Erythroblast (primary cell): ENCODE measurements around the gene DEFB108B.
"Not testable (repeated sequence)": the region's sequence is repeated elsewhere in the genome, so short reads cannot be mapped to it uniquely, and the experiment has no call there.

ENCODE experiments used
- DNase-seq, 2 experiments: peaks; one replicate each; lab custom pipeline; 2025; lab: John Stamatoyannopoulos, UW
- GATA1 ChIP-seq: IDR thresholded peaks from 2 replicates; pipeline ENCODE4 v1.6.1; 2011; ENCODE audit warnings: low read depth, mild to moderate bottlenecking, control low read depth, low read length, moderate library complexity
- POLR2A ChIP-seq: IDR thresholded peaks from 2 replicates; pipeline ENCODE4 v1.6.1; 2011; ENCODE audit warnings: mild to moderate bottlenecking, low read length

The DEFB108B gene, protein sequence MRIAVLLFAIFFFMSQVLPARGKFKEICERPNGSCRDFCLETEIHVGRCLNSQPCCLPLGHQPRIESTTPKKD

DNA sequence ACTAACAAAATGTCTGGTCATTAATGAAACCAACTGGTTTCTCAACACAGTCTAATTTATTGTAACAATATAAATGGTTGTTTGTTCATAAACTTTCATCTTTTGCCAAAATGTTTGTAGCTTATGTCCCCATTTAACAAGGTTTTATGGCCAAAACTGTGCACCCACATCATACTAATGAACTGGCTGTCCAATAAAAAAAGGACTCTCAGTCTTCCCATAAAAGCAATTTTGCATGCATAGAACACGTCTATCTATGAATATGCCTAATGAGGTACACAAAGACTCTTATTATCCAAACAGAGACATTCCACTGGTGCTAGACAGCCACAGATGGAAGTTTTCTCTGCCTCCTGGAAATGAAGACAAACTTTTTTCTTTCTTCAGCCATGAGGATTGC is at the start of gene DEFB108B:
Gene DEFB108B (plus strand): TSS at position 390 of the 400 bp plus-strand sequence. CDS start 0 bp downstream, at position 390.
- DNase-seq: not testable (repeated sequence)

DNA sequence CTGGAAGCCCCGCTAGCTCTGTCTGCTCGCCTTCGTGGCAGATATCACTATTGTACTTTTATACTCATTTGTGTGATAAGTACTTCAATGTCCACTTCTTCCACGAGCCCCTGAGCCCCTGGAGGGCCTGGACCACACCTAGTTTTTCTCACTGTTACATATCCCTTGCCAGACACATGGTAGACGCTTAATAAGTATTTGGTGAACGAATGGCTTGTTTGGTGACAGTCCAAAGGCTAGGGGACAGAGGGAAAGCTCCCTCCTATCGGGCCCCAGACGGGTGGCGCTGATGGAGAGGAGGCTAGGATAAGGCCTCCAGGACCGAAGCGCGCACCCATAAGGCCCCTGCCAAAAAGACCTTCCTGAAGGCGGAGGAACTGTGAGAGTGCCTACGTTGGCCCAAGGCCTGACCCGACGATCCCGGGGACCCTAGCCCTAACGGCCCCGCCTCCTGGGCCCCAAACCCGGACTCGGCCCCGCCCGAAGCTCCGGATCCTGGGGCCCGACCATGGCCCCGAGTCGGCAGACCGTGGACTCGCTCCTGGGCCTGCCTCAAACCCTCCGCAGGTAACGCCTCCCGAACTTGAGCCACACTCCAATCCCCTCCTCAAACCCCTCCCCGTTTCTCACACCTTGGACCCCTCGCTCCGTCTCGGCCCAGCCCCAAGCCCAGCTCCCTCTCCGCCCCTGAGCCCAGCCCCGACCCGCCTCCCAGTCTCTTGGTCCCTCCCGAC is 46.7 kb upstream of the DEFB108B start:
- DNase-seq: not testable (repeated sequence)
- TF ChIP-seq POLR2A: peak; percentile 42

DNA sequence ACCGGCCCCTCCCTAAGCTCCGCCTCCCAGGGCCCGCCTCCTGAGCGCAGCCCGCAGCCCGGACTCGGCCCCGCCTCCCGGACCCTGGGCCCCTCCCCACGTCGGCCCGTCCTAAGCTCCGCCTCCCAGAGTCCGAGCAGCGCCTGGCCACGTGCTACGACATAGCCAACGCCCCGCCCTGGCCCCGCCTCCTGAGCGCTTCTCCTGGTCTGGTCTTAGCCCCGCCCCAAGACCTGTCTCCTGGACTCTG is 46.2 kb upstream of the DEFB108B start:
- DNase-seq: peak; percentile 98 to 99

DNA sequence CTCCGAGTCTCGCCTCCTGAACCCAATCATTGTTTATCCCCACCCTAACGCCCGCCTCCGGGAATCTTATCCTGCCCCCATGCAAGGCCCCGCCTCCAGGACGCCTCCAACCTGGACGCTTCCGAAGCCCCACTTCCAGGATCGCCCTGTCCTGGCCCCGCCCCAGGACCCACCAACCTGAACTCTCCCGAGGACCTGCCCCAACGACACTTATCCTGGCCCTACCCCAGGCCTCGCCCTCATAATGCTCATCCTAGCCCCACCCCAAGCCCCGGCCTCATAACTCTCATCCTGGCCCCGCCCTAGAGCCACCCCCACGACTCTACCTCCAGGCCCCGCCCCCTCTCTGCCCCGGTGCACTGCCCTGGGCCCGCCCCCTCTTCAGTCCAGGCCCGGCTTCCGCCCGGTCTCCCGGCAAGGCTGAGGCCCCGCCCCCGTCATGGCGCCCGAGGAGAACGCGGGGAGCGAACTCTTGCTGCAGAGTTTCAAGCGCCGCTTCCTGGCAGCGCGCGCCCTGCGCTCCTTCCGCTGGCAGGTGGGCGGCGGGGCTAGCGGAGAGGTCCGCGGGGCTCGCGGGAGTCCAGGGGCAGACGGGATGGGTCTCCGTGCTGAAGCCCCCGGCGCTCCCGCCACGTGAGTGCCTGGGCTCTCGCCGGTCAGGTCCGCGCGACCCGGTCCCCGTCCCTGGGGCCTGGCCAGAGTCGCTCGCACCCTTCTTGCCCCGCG is 45.7 kb upstream of the DEFB108B start:
- TF ChIP-seq POLR2A (no peak), GATA1 (no peak)
- peak; percentile 97 to 98 for DNase-seq

DNA sequence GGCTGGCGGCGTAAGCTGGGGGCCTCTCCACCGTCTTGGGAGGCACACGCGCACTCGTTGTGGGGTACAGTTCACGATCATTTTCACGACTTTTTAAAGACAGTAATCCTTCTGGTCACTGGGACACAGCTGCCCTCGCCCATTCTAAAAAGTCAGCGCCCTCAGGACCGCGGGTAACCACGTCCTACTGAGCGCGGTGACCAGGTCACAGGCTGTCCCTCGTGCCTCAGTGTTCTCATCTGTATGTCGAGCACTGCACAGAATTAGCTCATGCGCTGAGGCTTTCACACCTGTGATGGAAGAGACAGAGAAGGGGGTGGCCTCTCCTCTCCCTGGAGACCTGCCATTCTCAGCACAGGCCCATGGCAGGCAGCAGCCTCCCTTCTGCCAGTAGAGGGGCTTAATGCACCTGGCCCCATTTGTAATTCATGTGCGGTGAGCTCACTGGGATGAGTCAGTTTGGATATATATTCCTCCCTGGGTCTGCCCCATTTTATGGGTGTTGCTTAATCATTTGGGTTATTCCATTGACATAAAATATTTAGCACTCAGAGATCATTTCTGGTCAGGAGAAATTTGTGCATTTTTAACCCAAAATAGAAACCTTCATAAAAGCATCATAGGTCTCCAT is 45.1 kb upstream of the DEFB108B start:
- peak in 1 of 2 experiments; percentile 60 for DNase-seq

DNA sequence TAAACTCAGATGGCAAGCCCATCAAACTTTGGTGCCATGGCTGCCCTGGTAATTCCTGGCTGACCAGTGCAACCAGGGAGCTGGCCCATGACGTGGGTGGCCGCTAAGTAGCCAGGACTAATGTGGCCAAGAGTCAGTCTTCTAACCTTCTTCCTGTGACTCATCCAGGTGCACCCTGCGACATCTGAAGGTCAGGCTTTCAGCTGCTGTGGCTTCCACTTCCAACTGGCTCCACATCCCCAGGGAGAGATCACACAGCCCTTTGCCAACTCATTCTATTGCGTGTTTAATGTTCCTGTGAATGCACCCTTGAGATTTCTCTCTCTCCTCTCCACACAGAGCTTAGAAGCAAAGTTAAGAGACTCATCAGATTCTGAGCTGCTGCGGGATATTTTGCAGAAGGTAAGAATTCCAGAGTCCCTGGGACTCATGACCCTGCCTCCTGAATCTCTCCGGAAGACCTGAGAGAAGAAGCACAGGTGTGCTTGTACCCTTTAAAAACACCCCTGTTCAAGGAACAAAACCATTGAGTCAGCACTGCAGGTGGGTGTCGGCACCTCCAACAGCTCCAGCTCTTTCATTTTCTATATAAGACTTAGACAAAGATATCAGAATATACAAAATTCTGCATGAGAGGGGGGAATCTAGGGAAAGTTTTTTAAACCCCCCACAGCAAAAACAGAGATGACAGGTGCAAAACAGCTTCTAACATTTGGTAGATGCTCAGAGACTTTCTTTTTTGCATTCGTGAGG is 43.4 kb upstream of the DEFB108B start:
- DNase-seq: not testable (repeated sequence)

DNA sequence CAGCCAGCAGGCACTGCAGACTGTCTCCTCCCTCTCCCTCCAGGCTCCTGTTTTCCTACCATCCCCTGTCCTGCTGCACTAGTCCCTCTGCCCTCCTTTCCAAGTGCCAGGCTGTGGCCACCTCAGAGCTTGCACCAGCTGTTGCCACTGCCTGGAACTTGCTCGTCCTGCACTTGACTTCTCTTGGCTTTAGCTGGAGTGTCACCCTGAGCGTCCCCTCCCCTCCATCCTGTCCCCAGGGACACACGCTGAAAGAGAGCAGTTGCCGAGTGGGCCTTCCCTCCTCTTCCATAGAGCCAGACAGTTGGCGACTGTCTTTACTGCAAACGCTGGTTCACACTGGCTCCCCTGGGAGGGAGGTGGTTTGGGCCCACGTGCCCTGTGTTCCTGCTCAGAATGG is 41.9 kb upstream of the DEFB108B start:
- DNase-seq: not testable (repeated sequence)

DNA sequence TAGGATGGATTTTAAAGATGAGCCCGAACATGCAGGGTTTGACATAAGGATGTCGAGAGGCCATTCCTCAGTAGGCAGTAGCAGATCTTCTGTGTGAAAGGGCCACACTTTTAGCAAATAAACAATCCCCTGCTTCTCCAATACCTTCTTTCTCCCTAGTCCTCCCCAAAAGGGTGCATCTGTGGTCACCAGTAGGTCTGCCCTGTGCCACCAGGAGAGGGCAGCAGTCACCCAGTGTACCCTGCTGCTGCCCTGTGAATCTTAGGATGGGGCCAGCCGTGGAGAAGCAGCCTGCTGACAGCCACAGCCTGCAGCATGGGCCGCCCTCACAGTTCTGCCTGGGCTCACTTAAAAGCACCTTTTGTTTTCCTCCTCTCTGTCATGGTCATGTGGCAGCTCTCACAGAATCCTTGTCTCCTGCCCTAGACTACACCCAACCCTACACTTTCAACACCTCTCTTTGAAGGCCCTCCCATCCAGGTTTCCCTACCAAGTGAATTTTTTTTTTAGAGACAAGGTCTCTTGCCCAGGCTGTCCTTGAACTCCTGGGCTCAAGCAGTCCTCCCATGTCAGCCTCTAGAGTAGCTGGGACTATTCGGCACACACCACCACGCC is 40.3 kb upstream of the DEFB108B start:
- DNase-seq: peak; percentile 34 to 54

DNA sequence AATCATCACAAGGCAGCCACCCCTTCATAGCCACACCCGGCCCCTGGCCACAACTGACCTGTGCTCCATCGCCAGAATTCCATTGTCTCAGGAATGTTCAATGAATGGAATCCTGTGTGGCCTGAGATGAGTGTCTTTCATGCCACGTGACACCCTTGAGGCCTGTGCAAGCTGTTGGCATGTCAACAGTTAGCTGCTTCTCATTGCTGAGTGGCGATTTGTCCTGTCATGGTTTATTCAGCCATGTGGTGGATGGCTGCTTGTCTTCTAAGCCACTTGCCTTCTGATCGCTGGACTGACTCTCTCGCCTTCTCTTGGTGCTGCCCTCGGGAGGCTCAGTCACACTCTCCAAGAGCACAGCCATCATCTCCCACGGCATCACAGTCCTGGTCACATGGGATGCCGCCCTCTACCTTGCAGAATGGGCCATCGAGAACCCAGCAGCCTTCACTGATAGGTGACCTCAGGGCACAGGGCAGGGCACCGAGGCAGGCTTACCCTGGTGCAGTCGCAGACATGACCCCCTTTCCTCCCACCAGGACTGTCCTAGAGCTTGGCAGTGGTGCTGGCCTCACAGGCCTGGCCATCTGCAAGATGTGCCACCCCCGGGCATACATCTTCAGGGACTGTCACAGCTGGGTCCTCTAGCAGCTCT is 38.5 kb upstream of the DEFB108B start:
- not testable (repeated sequence) for DNase-seq

DNA sequence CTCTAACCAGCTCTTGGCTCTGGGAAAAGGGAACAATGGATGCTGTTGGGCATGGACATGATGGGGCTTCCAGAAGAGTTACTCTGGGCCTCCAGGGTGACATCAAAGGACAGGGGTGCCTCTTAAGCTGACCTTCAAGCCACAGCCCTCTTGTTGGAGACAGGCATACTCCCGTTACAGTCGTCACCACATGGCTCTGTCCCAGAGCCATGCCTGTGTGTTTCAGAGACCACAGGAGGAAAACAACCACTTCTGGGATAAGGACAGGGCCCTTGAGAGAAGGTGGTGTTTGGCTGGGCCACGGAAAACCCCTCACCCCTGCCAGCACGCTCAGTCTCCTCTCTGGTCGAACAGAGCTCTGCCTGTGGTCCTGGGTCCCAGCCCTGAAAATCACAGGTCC is 37.8 kb upstream of the DEFB108B start:
- DNase-seq: not testable (repeated sequence)

DNA sequence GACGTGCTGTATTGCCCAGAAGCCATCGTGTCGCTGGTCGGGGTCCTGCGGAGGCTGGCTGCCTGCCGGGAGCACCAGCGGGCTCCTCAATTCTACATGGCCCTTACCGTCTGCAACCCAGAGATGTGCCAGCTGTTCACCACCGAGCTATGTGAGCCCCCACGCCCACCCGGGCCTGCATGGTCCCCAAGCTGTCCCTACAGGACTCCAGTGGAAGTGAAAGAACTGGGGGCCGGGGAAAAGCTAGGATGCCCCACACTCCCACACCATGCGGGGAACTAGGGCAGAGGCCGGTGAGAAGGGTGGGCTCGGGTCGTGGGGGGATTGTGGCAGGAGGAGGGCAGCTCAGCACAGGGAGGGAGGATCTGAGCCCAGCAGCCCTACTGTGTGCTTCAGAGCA is 37.0 kb upstream of the DEFB108B start:
- DNase-seq: not testable (repeated sequence)

DNA sequence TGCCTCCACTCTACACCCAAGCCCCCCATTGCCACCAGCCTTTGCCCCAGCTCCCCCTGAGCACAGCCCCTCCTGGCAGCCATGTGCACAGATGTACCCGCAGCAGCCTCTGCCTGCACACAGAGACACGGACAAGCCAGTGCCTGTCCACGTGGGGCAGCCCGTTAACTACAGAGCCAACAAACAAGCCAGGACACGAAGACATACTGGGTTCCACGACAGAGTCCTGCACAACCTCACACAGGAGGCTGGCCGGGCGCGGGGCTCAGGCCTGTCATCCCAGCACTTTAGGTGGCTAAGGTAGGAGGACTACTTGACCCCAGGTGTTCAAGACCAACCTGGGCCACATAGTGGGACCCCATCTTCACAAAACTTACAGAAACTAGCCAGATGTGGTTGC is 36.2 kb upstream of the DEFB108B start:
- DNase-seq: not testable (repeated sequence)

DNA sequence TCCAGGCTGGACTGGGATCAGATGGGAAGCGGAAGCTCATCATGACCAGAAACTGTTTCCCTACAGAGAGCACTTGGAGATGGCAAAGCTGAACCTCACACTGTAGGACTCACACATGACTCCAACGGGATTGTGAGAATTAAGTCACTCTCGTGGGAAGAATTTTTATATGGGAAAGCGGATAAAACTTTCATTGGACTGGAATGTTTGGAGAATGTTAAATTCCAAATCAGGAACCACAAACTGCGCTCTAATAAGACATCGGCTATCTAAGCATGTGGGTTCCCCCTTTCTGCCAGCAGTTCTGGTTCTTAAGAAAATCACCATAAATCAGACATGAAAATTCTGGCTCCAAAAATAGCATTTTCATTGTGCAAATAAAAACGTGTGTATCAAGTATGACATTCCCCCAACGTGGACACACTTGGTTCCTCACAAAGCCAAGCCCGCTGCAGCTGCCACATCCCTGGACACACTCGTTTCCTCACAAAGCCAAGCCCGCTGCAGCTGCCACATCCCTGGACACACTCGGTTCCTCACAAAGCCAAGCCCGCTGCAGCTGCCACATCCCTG is 33.4 kb upstream of the DEFB108B start:
- not testable (repeated sequence) for DNase-seq

DNA sequence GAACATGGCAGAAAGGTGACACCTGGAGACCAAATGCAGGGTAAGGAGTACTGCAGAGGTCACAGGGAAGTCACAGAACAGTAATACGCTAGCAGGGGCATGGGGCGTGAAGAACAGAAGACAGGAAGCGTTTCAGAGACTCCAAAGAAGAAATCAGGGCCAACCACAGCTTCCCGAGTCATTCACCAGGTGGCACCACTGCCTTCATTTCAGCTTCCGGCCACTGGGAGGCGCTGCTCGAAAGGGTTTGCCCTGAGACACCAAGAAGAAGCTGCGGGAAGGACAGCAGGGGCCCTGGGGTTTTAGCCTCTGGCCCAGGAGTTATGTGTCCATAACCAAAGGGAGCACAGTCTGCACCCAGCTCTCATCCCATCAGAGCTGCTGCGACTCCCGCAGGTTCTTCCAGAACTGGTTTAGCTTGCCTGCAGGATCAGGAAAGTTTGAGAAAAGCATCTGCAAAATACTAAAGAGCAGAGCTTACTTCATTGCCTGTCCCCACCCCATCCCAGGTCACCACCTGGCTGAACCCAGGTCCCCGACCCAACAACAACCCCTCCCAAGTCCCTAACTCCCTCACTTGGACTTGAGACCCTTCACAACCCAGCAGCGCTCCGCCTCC is 32.6 kb upstream of the DEFB108B start:
- DNase-seq: peak; percentile 73 to 88

DNA sequence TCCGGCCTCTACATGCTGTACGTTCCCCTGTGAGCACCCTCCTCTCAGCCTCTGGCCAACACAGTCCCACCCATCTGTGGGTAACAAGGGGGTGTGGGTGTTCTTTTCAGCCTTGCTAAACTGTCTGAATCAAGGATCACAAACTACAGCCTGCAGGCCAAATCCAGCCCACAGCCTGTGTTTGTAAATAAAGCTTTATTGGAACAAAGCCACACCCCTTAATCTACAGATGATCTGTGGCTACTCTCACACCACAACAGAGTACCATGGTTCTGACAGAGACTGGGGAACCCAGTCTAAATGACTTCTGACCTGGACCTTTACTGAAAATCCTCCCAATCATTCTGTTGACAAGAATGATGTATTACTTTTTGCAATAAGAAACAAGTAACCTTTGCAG is 32.0 kb upstream of the DEFB108B start:
- not testable (repeated sequence) for DNase-seq

DNA sequence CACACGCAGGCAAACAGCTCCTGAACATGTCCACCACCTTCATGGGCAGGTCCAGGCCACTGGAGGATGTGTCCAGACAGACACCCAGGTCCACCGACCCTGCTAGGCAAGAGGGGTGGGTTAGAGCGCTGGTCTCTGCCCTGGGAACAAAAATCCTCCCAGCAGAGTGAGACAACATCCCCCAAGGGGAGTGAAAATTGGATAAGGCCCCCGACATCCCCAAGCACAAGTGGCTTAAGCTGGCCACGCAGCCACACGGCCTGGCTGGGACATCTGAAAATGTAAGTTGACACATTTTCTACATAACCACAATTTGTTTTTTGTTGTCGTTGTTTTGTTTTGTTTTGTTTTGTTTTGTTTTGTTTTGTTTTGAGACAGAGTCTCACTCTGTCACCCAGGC is 30.1 kb upstream of the DEFB108B start:
- DNase-seq: not testable (repeated sequence)

DNA sequence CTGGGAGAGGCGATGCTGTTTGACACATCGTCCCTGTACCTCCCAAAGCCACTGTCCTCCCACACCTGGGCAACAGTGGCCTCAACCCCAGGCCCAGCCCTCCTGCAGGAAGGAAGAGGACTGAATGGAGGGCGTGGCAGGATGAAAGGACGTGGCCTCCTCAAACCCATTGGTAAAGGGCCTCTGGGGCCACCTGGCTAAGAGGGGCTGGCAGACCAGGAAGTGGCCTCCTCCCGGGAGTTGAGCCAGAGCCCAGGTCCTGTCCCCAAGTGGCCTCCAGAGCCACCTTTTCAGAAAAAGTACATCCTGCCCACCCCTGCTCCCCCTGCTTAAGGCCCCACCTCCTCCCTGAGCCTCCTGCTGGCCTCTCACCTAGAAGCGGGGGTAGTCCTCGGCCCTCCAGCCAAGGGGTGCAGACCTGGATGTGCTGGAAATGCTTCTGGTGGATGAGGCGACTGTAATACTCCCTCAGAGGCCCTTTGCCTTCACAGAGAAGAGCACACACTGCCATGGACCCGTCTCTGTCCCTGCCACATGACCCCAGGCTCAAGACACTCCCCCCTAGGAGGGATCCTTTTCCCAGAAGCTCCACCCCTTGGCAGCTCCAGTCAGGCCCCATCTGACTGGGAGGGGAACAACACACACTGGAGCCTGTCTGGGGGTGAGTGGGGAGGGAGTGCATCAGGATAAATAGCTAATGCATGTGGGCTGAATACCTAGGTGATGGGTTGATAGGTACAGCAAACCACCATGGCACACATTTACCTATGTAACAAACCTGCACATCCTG is 28.6 kb upstream of the DEFB108B start:
- not testable (repeated sequence) for DNase-seq

DNA sequence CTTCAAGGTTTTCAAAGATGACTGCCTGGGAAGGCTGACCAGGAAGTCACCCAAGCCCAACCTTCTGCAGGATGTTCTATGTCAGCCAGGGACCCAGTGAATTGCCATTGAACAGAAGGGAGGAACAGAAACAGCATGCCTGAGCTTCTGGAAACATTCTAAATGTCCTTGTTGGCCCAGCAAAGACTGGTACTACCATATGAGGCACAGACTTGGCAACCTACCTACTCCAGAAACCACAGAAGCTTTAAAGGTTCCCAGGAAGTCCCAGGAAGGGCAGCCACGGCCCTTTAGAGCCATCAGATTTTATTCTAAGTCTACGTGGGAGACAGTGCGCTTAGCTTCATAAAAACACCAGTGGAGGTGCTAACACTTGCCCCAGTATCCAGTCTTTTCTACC is 20.5 kb upstream of the DEFB108B start:
- not testable (repeated sequence) for DNase-seq
